Gastrocnemius medialis (tissue), 4 donors: ENCODE measurements around the gene LAX1. TPM values are rescaled to one million over a fixed set of nuclear protein-coding genes. Genes with fewer than 3 reads are reported as not detected.
A peak's percentile ranks its signal among the peaks of the same experiment; 100 is the strongest.

Source experiments
- ATAC-seq, 2 donors: fragments of 150-250 bp; one replicate each; pipeline ENCODE4 v1.9.1; 2016
- DNase-seq, 2 donors: peaks; one replicate each; pipeline ENCODE4 v3.0.0-alpha.2; 2019
- H3K27ac ChIP-seq, 4 donors: fragments of 200-600 bp; sonication (generic); 1 replicate in 1 of 4; 2 replicates in 3 of 4; pipeline ENCODE4 v1.5.1; 2016 to 2018; ENCODE audit warnings: mild to moderate bottlenecking in 2 of 4, moderate library complexity in 1 of 4
- H3K27me3 ChIP-seq, 3 donors: fragments of 200-600 bp; sonication (generic) in 2 of 3; 1 replicate in 1 of 3; 2 replicates in 2 of 3; pipeline versions ENCODE4 v1.5.1 to v1.6.0; 2016 to 2019; ENCODE audit warnings: mild to moderate bottlenecking in 1 of 3, moderate library complexity in 1 of 3
- H3K36me3 ChIP-seq, 2 donors: fragments of 200-600 bp; sonication (generic) in 1 of 2; one replicate each; pipeline ENCODE4 v1.5.1; 2017 to 2018
- H3K4me1 ChIP-seq, 2 donors: fragments of 200-600 bp; sonication (generic) in 1 of 2; one replicate each; pipeline ENCODE4 v1.5.1; 2016 to 2017; ENCODE audit warnings: mild to moderate bottlenecking in 2 of 2
- H3K4me3 ChIP-seq, 4 donors: fragments of 200-600 bp; sonication (generic) in 3 of 4; 1 replicate in 1 of 4; 2 replicates in 3 of 4; pipeline ENCODE4 v1.5.1; 2016 to 2019; ENCODE audit warnings: mild to moderate bottlenecking in 2 of 4
- H3K9me3 ChIP-seq, 3 donors: fragments of 200-600 bp; sonication (generic) in 2 of 3; 1 replicate in 1 of 3; 2 replicates in 2 of 3; pipeline ENCODE4 v1.5.1; 2016 to 2019
- CTCF ChIP-seq, 5 experiments: fragments of 450-650 bp in 3 of 5; fragments of 200-600 bp in 2 of 5; sonication (generic) in 2 of 5; IDR thresholded peaks in 4 of 5; conservative IDR thresholded peaks in 1 of 5; 1 replicate in 4 of 5; 2 replicates in 1 of 5; pipeline ENCODE4 v1.5.1; 2016 to 2019; ENCODE audit warnings: antibody characterized with exemption in 5 of 5, mild to moderate bottlenecking in 3 of 5, moderate library complexity in 3 of 5
- POLR2A ChIP-seq, 2 donors: fragments of 450-650 bp; IDR thresholded peaks; one replicate each; pipeline ENCODE4 v1.6.1; 2017; ENCODE audit warnings: antibody characterized with exemption in 2 of 2, mild to moderate bottlenecking in 2 of 2, moderate library complexity in 2 of 2
- in situ Hi-C, 4 donors: fragments of 200-750 bp; cut with MboI; loops; one replicate each; pipeline versions ENCODE4 v1.15.0 to v1.8.0; 2017; ENCODE audit warnings: low sequenced_read_pairs in 4 of 4
- intact Hi-C: fragments of 100-400 bp; cut with DNase I; formaldehyde crosslinking; loops from one replicate; pipeline ENCODE4 v1.15.1; 2023; ENCODE audit warnings: low total_unique reads
- total RNA-seq, 4 donors: library from RNA; depleted of rRNA; stranded (reverse); fragments of >200 nt; gene quantifications; one replicate each; pipeline versions ENCODE4 v1.1.0 to v1.2.3, GENCODE V29; 2016

Gene LAX1
- total RNA-seq, 4 donors from 2014 or later, result 0.19 TPM; not detected in 3

- TF ChIP-seq POLR2A (IDR thresholded peaks at IDR 0.05), result no peak
- no peak for TF ChIP-seq CTCF (IDR thresholded peaks at IDR 0.05 in 4 of 5, conservative IDR thresholded peaks at IDR 0.05 in 1 of 5)
- Histone ChIP-seq H3K27ac (peak overlapping the region; percentile 98 to 99 (median 98)), H3K4me3 (peak overlapping the region; percentile 75 to 91 (median 86)), H3K36me3 (no peaks in the 10 kb centered on the region), H3K9me3 (no peaks in the 10 kb centered on the region), H3K27me3 (no peaks in the 10 kb centered on the region), H3K4me1 (peaks cover 34 to 39% of the 10 kb centered on the region in 2 donors)
- intact Hi-C loops, result loop anchor here (2.0 to 10.0 kb wide), 4 partner anchors 26 to 828 kb away; partner anchors contain the start of gene CYB5R1
- ATAC-seq (no peak), DNase-seq (no peak)
- in situ Hi-C loops, result no loop called here
These were observed 29.9 kb downstream of the LAX1 start for GRCh38 chr1:203794764-203795440.

- in situ Hi-C loops (no loop called here), intact Hi-C loops (loop anchor here (2.0 to 10.0 kb wide), 4 partner anchors 27 to 828 kb away; partner anchors contain the start of gene CYB5R1)
- no peaks in the 10 kb centered on the region for H3K9me3 ChIP-seq
- DNase-seq (peak; percentile 99), ATAC-seq (peak; percentile 93 to 95)
- no peaks in the 10 kb centered on the region for H3K27me3 ChIP-seq
- peak within 1 kb of the TSS; percentile 75 to 91 (median 86) for H3K4me3 ChIP-seq
- no peaks in the 10 kb centered on the region for H3K36me3 ChIP-seq
- peak within 1 kb of the TSS; percentile 98 to 99 (median 98) for H3K27ac ChIP-seq
- TF ChIP-seq POLR2A (IDR thresholded peaks at IDR 0.05) (peak; percentile 82 to 94), CTCF (IDR thresholded peaks at IDR 0.05 in 4 of 5, conservative IDR thresholded peaks at IDR 0.05 in 1 of 5) (peak in 1 of 5 experiments; percentile 27)
- H3K4me1 ChIP-seq, result peaks cover 41 to 47% of the 10 kb centered on the region in 2 donors
These were observed 30.7 kb downstream of the LAX1 start, which contains the start of the genes ZBED6 and ZC3H11A for GRCh38 chr1:203795441-203796235. ZBED6 (plus strand) TSS chr1:203795623; CDS start chr1:203797523, 1,900 bp downstream. ZC3H11A (plus strand) TSS chr1:203795623; CDS start chr1:203817071, 21,448 bp downstream.

GRCh38 chr1:203796236-203796605 lies 31.2 kb downstream of the LAX1 start:
- Histone ChIP-seq H3K4me3 (peak overlapping the region; percentile 75 to 91 (median 86)), H3K27me3 (no peaks in the 10 kb centered on the region), H3K4me1 (peaks cover 45 to 52% of the 10 kb centered on the region in 2 donors), H3K27ac (peak overlapping the region; percentile 98 to 99 (median 98)), H3K36me3 (no peaks in the 10 kb centered on the region), H3K9me3 (no peaks in the 10 kb centered on the region)
- DNase-seq (no peak), ATAC-seq (peak; percentile 9 to 21)
- in situ Hi-C loops (no loop called here), intact Hi-C loops (loop anchor here (5.0 to 10.0 kb wide), 3 partner anchors 521 to 829 kb away; partner anchors contain the start of gene CYB5R1)
- no peak for TF ChIP-seq POLR2A (IDR thresholded peaks at IDR 0.05)
- TF ChIP-seq CTCF (IDR thresholded peaks at IDR 0.05 in 4 of 5, conservative IDR thresholded peaks at IDR 0.05 in 1 of 5), result no peak

- Histone ChIP-seq H3K27me3 (no peaks in the 10 kb centered on the region), H3K4me1 (peaks cover 54 to 62% of the 10 kb centered on the region in 2 donors), H3K27ac (peak overlapping the region; percentile 98 to 99 (median 98)), H3K36me3 (no peaks in the 10 kb centered on the region), H3K9me3 (no peaks in the 10 kb centered on the region), H3K4me3 (peak overlapping the region; percentile 75 to 91 (median 86))
- no peak for DNase-seq
- peak; percentile 15 to 40 for ATAC-seq
- TF ChIP-seq CTCF (IDR thresholded peaks at IDR 0.05 in 4 of 5, conservative IDR thresholded peaks at IDR 0.05 in 1 of 5), result no peak
- peak in 1 of 2 donors; percentile 32 for TF ChIP-seq POLR2A (IDR thresholded peaks at IDR 0.05)
- in situ Hi-C loops, result no loop called here
- intact Hi-C loops, result loop anchor here (5.0 to 10.0 kb wide), 3 partner anchors 522 to 830 kb away; partner anchors contain the start of gene CYB5R1
These were observed 32.2 kb downstream of the LAX1 start for GRCh38 chr1:203797216-203797615.
